ENCODE results near the gene AAK1.
A peak's percentile ranks its signal among the peaks of the same experiment; 100 is the strongest.
"Not testable (repeated sequence)": the region's sequence is repeated elsewhere in the genome, so short reads cannot be mapped to it uniquely, and the experiment has no call there.

The AAK1 gene

GRCh38 chr2:69600425-69600824 is 43.1 kb downstream of the AAK1 start:
- no peak for DNase-seq (ENCODE audit: low read depth)

GRCh38 chr2:69597843-69598610 is 45.5 kb downstream of the AAK1 start:
- DNase-seq (ENCODE audit: low read depth): peak; percentile 43

GRCh38 chr2:69597105-69597504 is 46.4 kb downstream of the AAK1 start:
- DNase-seq (ENCODE audit: low read depth): no peak

- peak; percentile 41 for DNase-seq (ENCODE audit: low read depth)
These were observed 49.2 kb downstream of the AAK1 start for GRCh38 chr2:69594341-69594740.

- DNase-seq (ENCODE audit: low read depth): no peak
These were observed 51.0 kb downstream of the AAK1 start for GRCh38 chr2:69592511-69592910.

- peak; percentile 26 for DNase-seq (ENCODE audit: low read depth)
These were observed 53.4 kb downstream of the AAK1 start for GRCh38 chr2:69589973-69590652.

- DNase-seq (ENCODE audit: low read depth): no peak
These were observed 54.6 kb downstream of the AAK1 start for GRCh38 chr2:69588945-69589344.

GRCh38 chr2:69588403-69588802 is 55.1 kb downstream of the AAK1 start:
- DNase-seq (ENCODE audit: low read depth): no peak

- DNase-seq (ENCODE audit: low read depth): no peak
These were observed 57.5 kb downstream of the AAK1 start for GRCh38 chr2:69585855-69586555.

GRCh38 chr2:69584127-69584889 is 59.2 kb downstream of the AAK1 start:
- no peak for DNase-seq (ENCODE audit: low read depth)

GRCh38 chr2:69583321-69583833 is 60.2 kb downstream of the AAK1 start:
- no peak for DNase-seq (ENCODE audit: low read depth)

- peak; percentile 31 for DNase-seq (ENCODE audit: low read depth)
These were observed 60.9 kb downstream of the AAK1 start for GRCh38 chr2:69582582-69583176.

GRCh38 chr2:69581774-69582581 is 61.6 kb downstream of the AAK1 start:
- peak; percentile 68 for DNase-seq (ENCODE audit: low read depth)

- DNase-seq (ENCODE audit: low read depth): no peak
These were observed 63.1 kb downstream of the AAK1 start for GRCh38 chr2:69580486-69580885.

GRCh38 chr2:69579536-69579935 is 64.0 kb downstream of the AAK1 start:
- DNase-seq (ENCODE audit: low read depth): peak; percentile 74

GRCh38 chr2:69578198-69578540 is 65.4 kb downstream of the AAK1 start:
- peak; percentile 33 for DNase-seq (ENCODE audit: low read depth)

- DNase-seq (ENCODE audit: low read depth): no peak
These were observed 65.9 kb downstream of the AAK1 start for GRCh38 chr2:69577467-69578197.

GRCh38 chr2:69576880-69577279 is 66.7 kb downstream of the AAK1 start:
- no peak for DNase-seq (ENCODE audit: low read depth)

- DNase-seq (ENCODE audit: low read depth): peak; percentile 38
These were observed 67.6 kb downstream of the AAK1 start for GRCh38 chr2:69575926-69576325.

GRCh38 chr2:69575371-69575770 is 68.2 kb downstream of the AAK1 start:
- DNase-seq (ENCODE audit: low read depth): not testable (repeated sequence)
